NCI-H446 (cell line): ENCODE results near the gene CLDN24.

Source experiments
- DNase-seq, 2 experiments: peaks; one replicate each; lab custom pipeline; 2025; lab: John Stamatoyannopoulos, UW

The CLDN24 gene

DNA sequence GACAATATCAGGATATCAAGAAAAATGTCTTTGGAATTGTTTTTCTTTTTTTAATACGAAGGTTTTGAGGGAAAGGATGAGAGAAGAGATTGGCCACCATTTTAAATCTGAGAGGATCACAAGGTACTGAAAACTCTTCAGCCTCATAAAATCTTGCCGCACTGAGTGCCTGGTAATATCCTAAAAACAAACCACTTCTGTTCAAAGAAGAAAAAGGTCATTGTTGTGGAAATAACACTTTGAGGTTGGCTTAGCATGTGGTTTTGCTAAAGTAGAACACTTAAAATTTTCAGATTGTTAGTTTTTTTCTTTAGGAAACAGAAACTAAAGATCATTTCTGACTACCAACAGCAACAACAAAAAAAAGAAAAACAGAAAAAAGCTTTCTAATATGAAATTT is 1.1 kb downstream of the CLDN24 start:
- DNase-seq: no peak

DNA sequence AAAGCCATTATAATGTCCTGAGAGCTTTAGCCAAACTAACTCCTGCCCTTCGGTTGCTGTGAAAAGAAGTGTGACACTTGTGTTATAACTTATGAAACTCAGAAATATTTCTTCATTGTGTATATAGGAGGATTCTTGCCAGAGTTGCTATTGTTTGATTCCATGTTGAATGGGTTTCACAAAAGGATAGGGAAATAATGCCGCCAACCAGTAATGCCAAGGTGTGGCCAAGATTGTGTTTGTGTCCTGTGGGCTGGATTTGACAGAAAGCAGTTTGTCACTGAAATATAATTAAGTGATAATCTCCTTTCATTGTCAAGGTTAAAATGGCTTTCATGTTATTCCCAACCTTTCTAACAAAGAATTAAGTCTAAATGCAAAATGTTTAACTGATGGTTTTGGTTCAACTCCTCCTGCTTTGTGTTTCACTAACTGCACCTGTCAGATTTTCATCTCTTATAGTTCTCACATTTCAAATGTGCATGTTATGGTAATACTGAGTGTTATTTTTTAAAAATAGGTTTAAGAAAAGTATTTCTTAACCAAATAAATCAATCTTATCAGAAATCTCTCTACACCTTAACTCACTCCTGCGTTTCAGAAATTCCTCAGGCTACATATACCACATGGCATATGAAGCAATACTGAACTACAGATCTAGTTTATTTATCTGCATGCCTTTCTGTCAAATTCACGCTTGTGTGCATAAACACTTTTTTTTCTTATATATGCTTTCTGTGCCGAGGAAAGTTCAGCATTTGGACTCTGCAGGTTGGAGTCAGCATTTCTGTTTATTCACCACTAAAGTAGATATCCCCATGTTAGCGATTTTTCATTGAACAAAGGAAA is 1.8 kb downstream of the CLDN24 start, which contains the start of gene CLDN22:
Gene CLDN22 (minus strand): TSS at position 66 of the 849 bp plus-strand sequence. CDS start 58 bp downstream, at position 8.
- DNase-seq: no peak

DNA sequence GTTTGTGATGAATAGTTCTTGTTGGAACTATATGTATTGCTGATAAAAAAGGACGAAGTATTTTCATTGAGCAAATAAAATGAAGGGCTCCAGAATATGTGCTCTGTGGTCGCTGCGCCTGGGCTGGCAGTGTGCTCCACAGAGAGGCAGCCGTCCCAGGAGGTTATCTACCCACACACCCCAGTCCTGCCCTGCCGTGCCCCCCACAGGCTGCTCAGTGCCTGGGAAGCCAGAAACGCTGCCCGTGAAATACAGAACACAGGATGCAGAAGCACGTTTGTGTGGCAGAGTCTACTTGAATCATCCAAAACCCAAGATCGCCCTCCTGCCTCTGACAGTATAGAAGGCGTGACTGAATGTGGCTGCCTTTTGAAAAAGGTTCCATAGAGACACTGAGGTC is 3.6 kb downstream of the CLDN24 start:
- no peak for DNase-seq

DNA sequence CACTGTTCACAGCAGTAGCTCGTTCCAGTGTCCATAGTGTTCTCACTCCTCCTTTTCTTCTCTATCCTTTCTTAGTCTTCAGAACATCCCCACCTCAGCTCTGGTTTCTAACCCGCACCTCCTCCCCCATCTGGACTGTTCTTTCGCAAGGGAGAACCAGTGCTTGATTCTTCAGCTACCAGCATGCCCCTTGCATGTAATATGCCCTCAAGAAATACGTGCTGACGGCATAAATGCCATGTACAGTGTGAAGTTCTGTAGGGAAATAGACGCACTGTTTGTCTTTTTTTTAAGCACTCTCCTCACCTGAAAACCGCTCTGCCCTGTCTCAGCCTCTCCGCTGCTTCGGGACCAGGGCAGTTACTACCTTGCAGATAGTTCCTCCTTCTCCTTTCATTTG is 7.4 kb downstream of the CLDN24 start:
- DNase-seq: no peak

DNA sequence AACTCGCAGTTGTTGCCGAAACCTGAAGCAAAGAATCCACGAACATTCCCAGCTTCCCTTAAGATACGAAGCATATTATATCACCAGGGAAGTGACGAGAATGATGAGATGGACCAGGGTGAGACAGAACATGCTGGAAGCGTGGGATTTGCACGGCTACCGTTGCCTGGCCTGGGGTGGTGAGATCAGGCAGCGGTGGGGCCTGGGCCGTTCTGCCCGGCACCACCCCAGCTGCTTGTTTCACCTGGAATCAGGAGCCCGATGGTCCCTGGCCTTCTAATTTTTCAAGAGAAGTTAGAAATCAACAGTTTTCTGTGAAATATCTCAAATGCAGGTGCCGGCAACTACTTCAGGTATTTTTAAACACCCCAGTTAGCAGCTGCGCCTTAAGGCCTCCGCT is 7.9 kb downstream of the CLDN24 start:
- no peak for DNase-seq

DNA sequence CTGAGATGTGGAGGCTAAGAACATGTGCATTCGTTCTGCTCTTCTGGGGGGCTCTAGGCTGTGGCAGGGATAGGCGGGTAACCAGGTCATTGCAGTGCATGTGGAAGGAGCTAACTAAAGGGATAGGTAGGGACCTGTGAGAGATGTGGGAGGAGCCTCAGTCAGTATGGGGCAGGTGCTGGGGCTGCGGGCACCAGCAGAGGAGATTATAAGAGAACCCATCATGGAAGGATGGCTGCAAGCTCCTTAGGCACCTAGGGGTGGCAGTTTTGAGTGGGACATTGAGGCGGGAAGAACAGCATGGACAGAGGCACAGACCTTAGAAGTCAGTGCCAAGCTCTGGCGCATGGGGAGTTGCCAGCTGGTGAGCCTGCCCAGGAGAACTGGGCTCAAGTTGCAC is 9.4 kb downstream of the CLDN24 start:
- no peak for DNase-seq

DNA sequence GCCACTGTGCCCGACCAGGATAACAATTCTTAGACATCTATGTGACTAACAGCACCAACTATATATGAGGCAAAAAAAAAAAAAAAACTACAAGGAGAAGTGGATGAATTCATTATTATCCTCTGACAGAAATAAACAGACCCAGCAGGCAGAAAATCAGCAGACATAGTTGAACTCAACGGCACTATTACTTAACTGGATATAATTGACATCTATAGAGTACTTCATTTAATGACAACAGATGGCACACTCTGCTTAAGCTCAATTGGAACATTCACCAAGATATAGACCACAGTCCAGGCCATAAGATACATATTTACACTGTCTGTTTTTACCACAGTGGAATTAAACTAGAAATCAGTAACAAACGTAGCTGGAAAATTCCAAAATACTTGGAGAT is 15.4 kb downstream of the CLDN24 start:
- DNase-seq: no peak

DNA sequence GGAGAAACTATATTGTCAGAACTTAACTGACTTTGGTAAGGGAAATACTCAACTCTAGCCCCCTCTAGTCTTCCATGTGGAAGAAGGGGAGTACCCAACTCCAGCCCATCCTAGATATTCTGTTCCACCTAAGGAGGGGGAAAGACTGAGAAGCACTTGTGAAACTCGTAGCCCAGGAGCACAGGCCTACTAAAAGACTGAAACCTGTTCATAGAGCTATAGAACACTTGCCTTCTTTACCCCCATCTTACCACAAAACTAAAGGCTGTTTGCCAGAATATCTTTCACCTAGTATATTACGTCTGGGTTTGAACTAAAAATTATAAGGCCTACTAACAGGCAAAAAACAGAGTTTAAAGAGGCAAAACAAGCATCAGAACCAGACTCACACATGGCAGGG is 17.7 kb downstream of the CLDN24 start:
- DNase-seq: no peak

DNA sequence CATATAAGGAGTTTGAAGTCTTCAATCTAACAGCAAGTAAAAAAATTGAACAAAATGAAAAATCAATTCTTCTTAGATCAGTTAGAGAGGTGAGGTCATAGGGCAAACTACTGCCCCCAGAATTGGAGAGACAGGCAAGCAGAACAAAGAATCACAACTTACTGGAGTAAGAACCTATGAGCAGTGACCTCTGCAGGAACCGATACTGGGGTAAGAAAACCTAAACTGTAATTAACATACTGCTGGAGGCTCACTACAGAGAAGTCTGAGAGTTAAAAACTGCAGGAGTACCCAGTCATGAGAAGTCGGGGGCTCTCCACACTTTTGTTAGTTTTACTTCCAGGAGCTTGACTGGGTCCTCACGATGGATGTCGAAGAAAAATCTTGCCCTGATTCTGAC is 18.2 kb downstream of the CLDN24 start:
- no peak for DNase-seq

DNA sequence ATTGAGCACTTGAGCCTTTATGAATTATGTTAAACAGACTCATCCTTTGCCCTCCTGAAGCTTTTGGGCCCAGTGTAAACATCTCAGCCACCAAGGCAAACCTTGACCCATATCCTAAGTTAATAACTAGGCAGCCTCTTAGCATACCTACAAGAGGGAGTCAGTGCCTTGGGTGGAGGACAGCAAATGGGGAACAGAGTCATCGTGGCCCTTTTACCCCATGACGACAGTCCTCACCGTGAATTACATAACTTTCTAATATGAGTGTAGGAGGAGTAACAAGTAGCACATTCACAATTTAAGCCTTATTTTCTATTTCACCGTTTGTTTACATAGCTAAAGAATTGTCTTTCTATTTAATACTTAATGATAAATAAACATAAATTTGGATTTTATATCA is 18.9 kb downstream of the CLDN24 start:
- DNase-seq: no peak

DNA sequence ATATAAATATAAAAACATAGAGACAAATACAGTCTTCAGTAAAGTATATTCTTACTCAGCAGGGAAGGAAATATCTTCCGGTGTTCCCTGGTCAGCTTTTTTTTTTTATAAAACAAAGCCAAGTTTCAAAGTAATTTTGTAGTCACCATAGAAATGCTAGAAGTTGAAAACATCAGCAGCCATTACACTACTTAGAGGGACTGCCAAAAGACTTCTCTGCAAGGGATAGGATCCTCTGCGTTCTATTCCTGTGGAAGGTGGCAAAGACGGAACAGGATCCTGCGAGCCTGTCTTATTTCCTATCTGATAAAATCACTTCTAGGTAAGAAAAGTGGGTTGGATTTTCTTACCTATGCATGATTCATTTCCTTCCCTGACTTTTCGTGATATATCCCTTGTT is 21.6 kb downstream of the CLDN24 start:
- no peak for DNase-seq

DNA sequence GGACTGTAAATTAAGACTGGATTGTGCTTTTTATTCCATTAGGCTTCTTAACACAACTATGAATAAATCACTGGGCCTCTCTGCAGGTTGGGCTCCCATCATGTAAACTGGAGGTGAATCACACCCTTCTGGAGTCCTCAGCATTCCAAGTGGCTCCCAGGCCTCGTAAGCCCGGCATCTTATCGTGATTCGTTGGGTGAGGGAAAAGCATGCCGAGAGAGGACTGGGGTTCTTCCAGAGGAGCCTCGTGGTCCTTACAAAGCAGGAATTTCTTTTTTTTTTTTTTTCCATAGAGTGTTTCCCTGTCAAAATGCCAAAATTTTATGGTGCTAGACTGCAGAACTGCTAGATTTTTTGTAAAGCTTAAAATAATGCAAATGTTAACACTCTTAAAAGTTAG is 22.2 kb downstream of the CLDN24 start:
- DNase-seq: no peak

DNA sequence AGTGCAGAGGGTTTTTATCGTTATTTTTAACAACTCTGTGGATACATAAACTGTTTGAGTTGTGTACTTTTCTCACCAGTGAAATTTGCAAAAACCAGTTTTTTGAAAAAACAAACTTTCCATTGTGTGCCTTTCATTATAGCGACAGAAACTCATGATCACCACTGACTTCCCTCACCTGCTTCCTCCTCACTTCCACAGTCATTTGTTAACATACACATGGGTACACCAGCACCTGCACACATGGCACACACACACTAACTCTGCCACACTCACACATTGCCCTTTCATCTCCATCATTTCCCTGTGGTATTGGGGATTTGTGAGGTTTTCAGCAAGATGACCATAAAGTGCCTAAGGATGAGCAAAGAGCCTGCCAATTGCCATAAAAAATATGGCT is 22.8 kb downstream of the CLDN24 start:
- DNase-seq: no peak

DNA sequence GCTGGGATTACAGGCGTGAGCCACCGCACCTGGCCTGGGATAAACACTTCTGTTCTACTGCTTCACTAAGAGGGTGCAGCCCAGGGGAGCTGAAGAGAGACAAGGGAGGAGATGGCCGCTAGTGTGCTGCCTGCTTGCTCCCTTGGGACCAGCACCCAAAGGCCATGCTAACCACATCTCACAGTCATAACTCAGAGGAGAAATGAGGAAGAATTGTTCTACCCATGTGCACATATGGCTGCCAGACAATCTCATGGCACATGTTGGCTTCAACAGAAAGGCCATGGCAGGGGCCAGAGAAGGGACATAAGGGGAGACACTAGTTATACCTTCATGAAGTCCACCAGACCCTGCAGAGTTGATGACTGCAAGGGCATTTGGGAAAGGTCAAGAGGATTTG is 24.6 kb downstream of the CLDN24 start:
- DNase-seq: no peak

DNA sequence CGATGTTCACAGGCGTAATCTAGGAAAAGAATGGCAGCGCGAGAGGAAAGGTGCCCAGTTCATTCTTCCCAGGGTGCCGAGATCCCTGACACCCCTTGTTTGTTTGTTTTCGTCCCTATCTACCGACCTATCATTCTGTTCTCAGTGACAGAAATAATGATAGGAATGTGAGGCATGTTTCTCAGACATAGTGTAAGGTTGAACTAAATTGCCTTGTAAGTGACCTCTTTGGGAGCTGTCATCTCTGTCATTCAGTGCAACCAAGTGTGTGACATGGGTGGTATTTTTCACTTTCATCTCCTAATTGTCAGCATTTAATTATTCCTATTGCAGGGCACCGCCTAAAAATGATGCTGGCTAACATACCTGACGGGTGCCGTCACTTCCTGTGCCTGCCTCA is 26.5 kb downstream of the CLDN24 start:
- DNase-seq: no peak

DNA sequence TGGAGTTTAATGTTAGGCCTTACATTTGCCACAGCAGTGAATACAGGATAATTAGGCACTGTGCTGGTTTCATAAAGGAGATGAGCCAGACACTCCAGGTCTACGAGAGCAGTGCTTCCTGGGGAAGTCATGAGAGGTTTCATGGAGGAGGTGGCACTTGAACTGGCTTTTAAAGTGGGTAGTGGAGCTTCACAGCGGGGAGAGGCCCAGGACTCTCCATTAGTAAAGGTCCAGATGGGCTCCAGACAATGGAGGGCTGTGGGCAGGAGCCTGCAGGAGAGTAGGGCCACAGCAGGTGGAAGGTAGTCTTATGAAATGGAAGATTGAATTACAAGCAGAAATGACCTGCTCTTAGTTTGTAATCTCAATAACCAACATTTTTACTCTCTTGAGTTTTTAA is 31.2 kb downstream of the CLDN24 start:
- DNase-seq: no peak

DNA sequence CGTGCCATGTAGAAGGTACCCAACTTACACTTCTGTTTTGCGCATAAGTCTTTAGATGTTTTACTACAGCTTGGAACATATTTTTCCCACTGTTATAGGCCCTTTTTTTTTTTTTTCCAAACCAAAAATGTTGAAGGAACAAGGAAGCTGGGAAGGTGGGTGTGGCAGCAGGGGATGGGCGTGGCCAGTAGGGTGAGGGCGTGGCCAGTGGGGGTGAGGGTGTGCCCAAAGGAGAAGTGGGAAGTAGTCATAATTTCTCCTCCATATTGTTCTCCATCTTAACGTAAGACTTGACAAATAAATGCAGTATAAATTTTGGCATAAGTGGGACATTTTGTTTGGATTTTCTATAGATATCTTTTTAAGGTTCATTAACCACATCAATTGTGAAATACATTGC is 32.5 kb downstream of the CLDN24 start:
- DNase-seq: no peak

DNA sequence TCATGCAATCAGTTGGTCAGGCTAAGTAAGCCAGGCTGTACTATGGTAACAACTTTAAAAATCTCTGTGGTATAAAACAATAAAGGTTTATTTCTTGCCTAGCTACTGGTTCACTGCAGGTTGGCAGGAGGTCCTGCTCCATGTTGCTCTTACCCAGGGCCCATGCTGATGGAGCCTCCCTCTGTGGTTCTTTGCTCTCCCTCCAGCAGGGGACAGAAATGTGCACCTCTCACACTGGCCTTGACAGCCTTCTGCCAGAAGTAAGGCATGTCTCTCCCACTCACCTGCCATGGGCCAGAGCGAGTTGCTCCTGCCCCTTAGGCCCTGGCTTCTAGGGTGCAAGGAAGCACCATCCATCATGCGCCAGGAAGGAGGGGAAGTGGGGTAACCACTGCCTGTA is 33.3 kb downstream of the CLDN24 start:
- no peak for DNase-seq

DNA sequence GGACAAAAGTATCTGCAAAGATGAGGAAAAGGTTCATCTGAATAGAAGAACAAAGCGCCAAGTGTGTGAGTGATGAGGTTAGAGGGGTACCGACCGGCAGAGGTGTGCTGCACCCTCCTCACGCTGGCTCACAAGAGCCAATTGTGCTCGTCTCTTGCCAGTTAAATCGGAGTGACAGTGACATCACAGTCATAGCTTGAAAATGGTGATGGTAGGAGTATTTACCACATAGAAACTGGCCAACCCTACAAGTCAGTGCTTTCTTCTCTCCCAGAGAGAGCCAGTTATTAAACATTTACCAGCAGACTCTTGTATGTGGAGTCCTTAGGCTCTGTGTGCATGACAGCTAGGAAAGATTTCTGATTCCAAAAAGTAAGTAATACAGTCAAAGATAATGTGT is 34.5 kb downstream of the CLDN24 start:
- no peak for DNase-seq

DNA sequence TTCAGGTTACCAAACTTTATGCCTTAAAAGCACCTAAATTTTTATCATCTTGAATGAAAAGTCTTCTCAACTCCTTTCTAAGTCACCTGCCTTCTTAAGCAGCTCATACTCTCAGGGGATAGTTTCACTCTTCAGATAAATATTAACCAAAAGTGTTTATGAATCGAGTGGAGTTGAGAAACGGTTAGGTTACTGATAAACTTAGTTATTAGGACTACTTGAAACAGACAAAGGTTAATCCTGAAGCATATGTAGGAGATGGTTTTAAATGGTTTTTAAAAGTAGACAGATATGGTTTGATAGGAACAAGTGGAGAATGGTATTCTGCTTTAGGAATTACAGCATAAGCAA is 34.9 kb downstream of the CLDN24 start:
- DNase-seq: no peak

DNA sequence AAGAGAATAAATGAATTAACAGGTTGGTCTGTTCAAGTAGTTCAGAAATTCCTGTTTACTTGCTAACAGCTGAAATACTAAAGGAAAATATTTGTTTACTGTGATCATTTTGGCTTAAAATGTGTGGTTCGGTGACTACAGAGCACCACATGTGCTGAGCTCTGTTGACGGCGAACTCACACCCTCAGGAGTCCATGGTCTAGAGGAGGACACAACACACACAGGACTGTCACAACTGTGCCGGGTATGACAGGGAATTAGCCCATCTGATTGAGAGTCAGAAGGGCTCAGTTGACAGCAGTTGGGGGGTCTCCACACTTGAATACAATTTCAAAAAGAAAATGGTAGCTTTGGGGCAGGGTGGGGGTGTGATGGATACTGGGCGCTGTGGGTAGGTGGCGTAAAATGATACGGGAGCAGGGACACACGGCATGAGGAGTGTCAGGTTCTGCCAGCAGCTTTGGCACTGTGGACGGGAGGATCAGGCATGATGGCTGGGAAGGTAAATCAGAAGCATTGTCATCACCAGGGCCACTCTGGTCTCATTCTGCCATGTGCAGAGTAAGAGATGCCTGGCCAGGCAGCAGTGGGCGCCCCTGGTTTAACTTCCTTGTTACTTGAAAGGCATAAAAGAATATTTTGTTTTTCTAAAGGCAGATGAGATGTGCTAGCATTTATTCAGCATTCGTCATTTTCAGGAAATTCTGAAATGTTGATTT is 35.5 kb downstream of the CLDN24 start:
- DNase-seq: no peak

DNA sequence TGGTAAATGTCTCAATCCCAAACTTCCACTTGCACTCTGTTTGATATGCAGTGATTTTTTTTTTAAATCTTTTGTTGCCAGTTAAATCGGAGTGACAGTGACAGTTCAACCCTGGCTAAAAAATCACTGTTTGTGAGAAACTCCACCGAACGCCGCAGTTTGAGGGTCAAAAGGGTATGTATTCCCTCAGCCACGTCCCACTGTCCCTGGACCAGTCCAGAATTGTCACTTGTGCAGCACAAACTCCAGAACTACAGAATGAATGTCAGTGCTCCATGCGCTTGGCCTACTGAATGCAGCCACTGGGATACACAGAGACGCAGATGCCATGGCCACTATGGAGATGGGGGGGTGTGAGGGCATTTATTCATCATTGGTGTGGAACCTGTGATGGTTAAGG is 36.3 kb downstream of the CLDN24 start:
- DNase-seq: no peak

DNA sequence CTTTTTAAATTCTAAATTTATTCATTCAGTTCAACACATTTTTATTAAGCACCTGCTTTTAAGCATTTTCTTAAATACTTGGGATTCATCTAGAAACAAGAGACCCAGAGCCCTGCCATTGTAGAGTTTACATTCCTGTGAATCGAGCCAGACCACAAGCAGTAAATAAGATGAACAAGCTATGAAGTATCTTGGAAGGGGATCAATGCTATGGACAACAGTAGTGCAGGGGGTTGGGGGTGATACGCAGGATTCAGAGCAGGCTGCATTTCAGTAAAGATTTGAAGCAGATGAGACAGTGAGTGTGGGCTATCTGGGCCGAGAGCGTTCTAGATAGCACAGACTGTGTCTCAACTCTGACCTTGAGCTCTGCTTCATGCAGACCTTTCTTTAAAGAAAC is 37.3 kb downstream of the CLDN24 start:
- no peak for DNase-seq
